GM12892 (cell line): Measurements from ENCODE around the gene MYCBP2.

Experiments used
- POLR2A ChIP-seq: IDR thresholded peaks from 2 replicates; pipeline ENCODE4 v1.6.1; 2011; ENCODE audit warnings: low read depth, low read length, control low read depth
- POLR2AphosphoS5 ChIP-seq: IDR thresholded peaks from 2 replicates; pipeline ENCODE4 v1.6.1; 2011; ENCODE audit warnings: low read depth, low read length, control low read depth
- TAF1 ChIP-seq: IDR thresholded peaks from 2 replicates; pipeline ENCODE4 v1.6.1; 2011; ENCODE audit warnings: low read depth, mild to moderate bottlenecking, control low read depth, low read length, borderline replicate concordance

DNA sequence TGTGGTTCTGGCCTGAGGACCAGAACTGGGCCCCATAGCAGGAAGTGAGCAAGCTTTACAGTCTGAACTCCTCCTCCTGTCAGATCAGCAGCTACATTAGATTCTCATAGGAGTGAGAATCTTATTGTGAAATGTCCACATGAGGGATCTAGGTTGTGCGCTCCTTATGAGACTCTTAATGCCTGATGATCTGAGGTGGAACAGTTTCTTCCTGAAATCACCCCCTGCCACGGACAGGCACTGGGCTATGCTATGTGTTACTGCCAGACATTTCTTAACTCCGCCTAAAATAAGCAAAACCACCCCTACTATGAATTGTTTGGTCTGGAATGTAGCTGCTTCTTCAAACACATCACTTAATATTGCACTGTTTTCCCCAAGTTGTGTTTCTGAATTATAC lies 304.6 kb downstream of the MYCBP2 start:
- no peak for TF ChIP-seq POLR2A
- TF ChIP-seq POLR2AphosphoS5: no peak
- no peak for TF ChIP-seq TAF1
